SK-N-SH treated with all-trans-retinoic acid at 6 μM for 48 hours (cell line): ENCODE data around the gene PPP2R2C.

Source experiments
- ATAC-seq: fragments of 200-7000 bp; cut with Tn5 transposase; 3 replicates; pipeline ENCODE4 v1.9.1; 2020; ENCODE audit warnings: mild to moderate bottlenecking, moderate library complexity
- ARNTL ChIP-seq: fragments of 450-650 bp; formaldehyde crosslinking; IDR thresholded peaks from 2 replicates; pipeline ENCODE4 v1.5.0; 2020; ENCODE audit warnings: low read depth, mild to moderate bottlenecking, moderate library complexity, borderline replicate concordance
- BACH2 ChIP-seq: fragments of 250-450 bp; sonication (Bioruptor Pico); IDR thresholded peaks from 2 replicates; pipeline ENCODE4 v1.9.0; 2021; ENCODE audit warnings: mild to moderate bottlenecking, borderline replicate concordance
- CSDC2 ChIP-seq: fragments of 250-450 bp; sonication (Bioruptor Pico); IDR thresholded peaks from 2 replicates; pipeline ENCODE4 v1.5.0; 2020; ENCODE audit warnings: mild to moderate bottlenecking, moderate library complexity
- ESRRG ChIP-seq: fragments of 250-450 bp; sonication (Bioruptor Pico); IDR thresholded peaks from 2 replicates; pipeline ENCODE4 v1.6.1; 2021; ENCODE audit warnings: mild to moderate bottlenecking
- GLIS3 ChIP-seq: fragments of 250-450 bp; sonication (Bioruptor Pico); IDR thresholded peaks from 2 replicates; pipeline ENCODE4 v1.5.0; 2020; ENCODE audit warnings: mild to moderate bottlenecking, moderate library complexity
- ISL1 ChIP-seq: fragments of 250-450 bp; sonication (Bioruptor Pico); IDR thresholded peaks from 2 replicates; pipeline ENCODE4 v2.1.2; 2022; ENCODE audit warnings: mild to moderate bottlenecking, moderate library complexity
- OSR1 ChIP-seq: fragments of 250-450 bp; sonication (Bioruptor Pico); IDR thresholded peaks from 2 replicates; pipeline ENCODE4 v1.8.0; 2022; ENCODE audit warnings: moderate library complexity, mild to moderate bottlenecking, inconsistent platforms
- PPARA ChIP-seq: fragments of 250-450 bp; sonication (Bioruptor Pico); IDR thresholded peaks from 2 replicates; pipeline ENCODE4 v1.5.0; 2020; ENCODE audit warnings: mild to moderate bottlenecking, borderline replicate concordance
- RARB ChIP-seq: fragments of 250-450 bp; sonication (Bioruptor Pico); IDR thresholded peaks from 2 replicates; pipeline ENCODE4 v1.8.0; 2021; ENCODE audit warnings: mild to moderate bottlenecking, moderate library complexity
- SNAI2 ChIP-seq: fragments of 250-450 bp; sonication (Bioruptor Pico); IDR thresholded peaks from 2 replicates; pipeline ENCODE4 v1.5.0; 2020; ENCODE audit warnings: mild to moderate bottlenecking, moderate library complexity
- TCF4 ChIP-seq: fragments of 250-450 bp; sonication (Bioruptor Pico); IDR thresholded peaks from 2 replicates; pipeline ENCODE4 v1.8.0; 2021; ENCODE audit warnings: mild to moderate bottlenecking, moderate library complexity, borderline replicate concordance
- TOX ChIP-seq: fragments of 250-450 bp; sonication (Bioruptor Pico); IDR thresholded peaks from 2 replicates; pipeline ENCODE4 v1.8.0; 2021; ENCODE audit warnings: mild to moderate bottlenecking, moderate library complexity, borderline replicate concordance
- ZC3H10 ChIP-seq: fragments of 250-450 bp; sonication (Bioruptor Pico); IDR thresholded peaks from 2 replicates; pipeline ENCODE4 v1.5.1; 2021; ENCODE audit warnings: mild to moderate bottlenecking, moderate library complexity
- ZFP3 ChIP-seq: fragments of 250-450 bp; sonication (Bioruptor Pico); IDR thresholded peaks from 2 replicates; pipeline ENCODE4 v1.5.0; 2020; ENCODE audit warnings: mild to moderate bottlenecking, moderate library complexity
- ZFP30 ChIP-seq: fragments of 450-650 bp; formaldehyde crosslinking; IDR thresholded peaks from 2 replicates; pipeline ENCODE4 v1.5.0; 2022; ENCODE audit warnings: mild to moderate bottlenecking, moderate library complexity
- ZNF565 ChIP-seq: fragments of 450-650 bp; formaldehyde crosslinking; conservative IDR thresholded peaks from 2 replicates; pipeline ENCODE4 v1.5.0; 2020; ENCODE audit warnings: low read depth, mild to moderate bottlenecking, moderate library complexity
- ZNF8 ChIP-seq: fragments of 450-650 bp; formaldehyde crosslinking; IDR thresholded peaks from 2 replicates; pipeline ENCODE4 v1.5.0; 2020; ENCODE audit warnings: mild to moderate bottlenecking, moderate library complexity
- TF ChIP-seq, protein P1 (sequence below): fragments of 250-450 bp; sonication (Bioruptor Pico); IDR thresholded peaks from 2 replicates; pipeline ENCODE4 v1.5.1; 2021; ENCODE audit warnings: mild to moderate bottlenecking, moderate library complexity
- TF ChIP-seq, protein P2 (sequence below): fragments of 250-450 bp; sonication (Bioruptor Pico); IDR thresholded peaks from 2 replicates; pipeline ENCODE4 v1.8.0; 2020; ENCODE audit warnings: mild to moderate bottlenecking, moderate library complexity, borderline replicate concordance
- TF ChIP-seq, protein P3 (sequence below): fragments of 250-450 bp; sonication (Bioruptor Pico); IDR thresholded peaks from 2 replicates; pipeline ENCODE4 v1.8.0; 2021; ENCODE audit warnings: low read depth, mild to moderate bottlenecking, moderate library complexity, borderline replicate concordance
- TF ChIP-seq, protein P4 (sequence below): fragments of 250-450 bp; sonication (Bioruptor Pico); IDR thresholded peaks from 2 replicates; pipeline ENCODE4 v1.5.1; 2020; ENCODE audit warnings: low read depth, mild to moderate bottlenecking, moderate library complexity
- TF ChIP-seq, protein P5 (sequence below): fragments of 250-450 bp; sonication (Bioruptor Pico); IDR thresholded peaks from 2 replicates; pipeline ENCODE4 v1.5.0; 2020; ENCODE audit warnings: mild to moderate bottlenecking, moderate library complexity

Gene PPP2R2C

DNA sequence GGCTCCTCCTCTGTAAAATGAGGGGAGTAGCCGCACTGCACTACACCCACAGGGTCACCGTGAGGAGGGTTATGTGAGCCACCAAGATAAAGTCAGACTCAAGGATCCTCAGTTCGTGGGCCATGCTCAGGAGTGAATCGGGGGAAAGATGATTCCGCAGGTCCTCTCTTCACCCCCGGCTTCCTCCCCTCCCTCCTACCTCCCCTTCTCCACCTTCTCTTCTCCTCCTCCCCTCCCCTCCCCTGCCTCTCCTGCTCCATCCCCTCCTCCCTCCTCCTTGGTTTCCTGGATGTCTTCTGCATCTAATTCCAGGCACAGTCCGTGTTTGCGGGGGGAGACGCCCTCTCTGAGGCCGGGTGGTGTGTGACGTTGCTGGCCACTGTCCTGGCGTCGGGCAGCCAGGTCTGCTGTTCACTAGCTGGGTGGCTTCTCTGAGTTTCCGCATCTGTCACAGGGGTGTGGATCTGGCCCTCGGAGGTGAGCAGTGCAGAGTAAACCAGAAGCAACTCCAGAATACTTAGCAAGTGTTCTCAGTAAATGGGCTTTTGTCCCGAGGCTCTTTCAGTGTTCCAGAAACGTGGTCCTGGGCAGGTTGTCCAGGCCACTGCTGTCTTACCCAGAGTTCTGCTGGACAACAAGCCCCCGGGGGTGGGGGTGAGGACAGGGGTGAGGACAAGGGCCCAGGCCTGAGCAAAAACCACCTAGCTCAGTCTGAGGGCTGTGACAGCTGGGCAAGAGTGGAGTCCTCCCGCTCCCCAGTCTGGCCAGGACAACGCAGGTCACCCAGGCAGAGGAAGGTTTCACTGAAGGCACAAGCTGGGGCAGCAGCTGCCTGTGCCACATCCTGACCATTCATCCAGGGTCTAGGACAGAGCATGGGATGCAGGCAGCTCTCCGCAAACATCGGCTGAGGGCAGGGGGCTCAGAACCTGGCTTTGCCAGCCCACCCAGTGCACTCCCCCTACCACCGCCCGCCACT, 92.4 kb downstream of the PPP2R2C start:
- TF ChIP-seq BACH2 (CRISPR knock-in tag), result no peak
- TF ChIP-seq ARNTL (CRISPR knock-in tag), result no peak
- no peak for TF ChIP-seq RARB
- no peak for TF ChIP-seq TCF4
- no peak for TF ChIP-seq ESRRG (CRISPR knock-in tag)
- TF ChIP-seq TOX (CRISPR knock-in tag), result no peak
- TF ChIP-seq, protein P1, sequence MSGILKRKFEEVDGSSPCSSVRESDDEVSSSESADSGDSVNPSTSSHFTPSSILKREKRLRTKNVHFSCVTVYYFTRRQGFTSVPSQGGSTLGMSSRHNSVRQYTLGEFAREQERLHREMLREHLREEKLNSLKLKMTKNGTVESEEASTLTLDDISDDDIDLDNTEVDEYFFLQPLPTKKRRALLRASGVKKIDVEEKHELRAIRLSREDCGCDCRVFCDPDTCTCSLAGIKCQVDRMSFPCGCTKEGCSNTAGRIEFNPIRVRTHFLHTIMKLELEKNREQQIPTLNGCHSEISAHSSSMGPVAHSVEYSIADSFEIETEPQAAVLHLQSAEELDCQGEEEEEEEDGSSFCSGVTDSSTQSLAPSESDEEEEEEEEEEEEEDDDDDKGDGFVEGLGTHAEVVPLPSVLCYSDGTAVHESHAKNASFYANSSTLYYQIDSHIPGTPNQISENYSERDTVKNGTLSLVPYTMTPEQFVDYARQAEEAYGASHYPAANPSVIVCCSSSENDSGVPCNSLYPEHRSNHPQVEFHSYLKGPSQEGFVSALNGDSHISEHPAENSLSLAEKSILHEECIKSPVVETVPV, result no peak
- TF ChIP-seq GLIS3 (CRISPR knock-in tag), result no peak
- no peak for TF ChIP-seq SNAI2 (CRISPR knock-in tag)
- TF ChIP-seq, protein P2, sequence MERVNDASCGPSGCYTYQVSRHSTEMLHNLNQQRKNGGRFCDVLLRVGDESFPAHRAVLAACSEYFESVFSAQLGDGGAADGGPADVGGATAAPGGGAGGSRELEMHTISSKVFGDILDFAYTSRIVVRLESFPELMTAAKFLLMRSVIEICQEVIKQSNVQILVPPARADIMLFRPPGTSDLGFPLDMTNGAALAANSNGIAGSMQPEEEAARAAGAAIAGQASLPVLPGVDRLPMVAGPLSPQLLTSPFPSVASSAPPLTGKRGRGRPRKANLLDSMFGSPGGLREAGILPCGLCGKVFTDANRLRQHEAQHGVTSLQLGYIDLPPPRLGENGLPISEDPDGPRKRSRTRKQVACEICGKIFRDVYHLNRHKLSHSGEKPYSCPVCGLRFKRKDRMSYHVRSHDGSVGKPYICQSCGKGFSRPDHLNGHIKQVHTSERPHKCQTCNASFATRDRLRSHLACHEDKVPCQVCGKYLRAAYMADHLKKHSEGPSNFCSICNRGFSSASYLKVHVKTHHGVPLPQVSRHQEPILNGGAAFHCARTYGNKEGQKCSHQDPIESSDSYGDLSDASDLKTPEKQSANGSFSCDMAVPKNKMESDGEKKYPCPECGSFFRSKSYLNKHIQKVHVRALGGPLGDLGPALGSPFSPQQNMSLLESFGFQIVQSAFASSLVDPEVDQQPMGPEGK (CRISPR knock-in tag), result no peak
- TF ChIP-seq ZC3H10, result no peak
- no peak for TF ChIP-seq OSR1 (CRISPR knock-in tag)
- TF ChIP-seq, protein P3, sequence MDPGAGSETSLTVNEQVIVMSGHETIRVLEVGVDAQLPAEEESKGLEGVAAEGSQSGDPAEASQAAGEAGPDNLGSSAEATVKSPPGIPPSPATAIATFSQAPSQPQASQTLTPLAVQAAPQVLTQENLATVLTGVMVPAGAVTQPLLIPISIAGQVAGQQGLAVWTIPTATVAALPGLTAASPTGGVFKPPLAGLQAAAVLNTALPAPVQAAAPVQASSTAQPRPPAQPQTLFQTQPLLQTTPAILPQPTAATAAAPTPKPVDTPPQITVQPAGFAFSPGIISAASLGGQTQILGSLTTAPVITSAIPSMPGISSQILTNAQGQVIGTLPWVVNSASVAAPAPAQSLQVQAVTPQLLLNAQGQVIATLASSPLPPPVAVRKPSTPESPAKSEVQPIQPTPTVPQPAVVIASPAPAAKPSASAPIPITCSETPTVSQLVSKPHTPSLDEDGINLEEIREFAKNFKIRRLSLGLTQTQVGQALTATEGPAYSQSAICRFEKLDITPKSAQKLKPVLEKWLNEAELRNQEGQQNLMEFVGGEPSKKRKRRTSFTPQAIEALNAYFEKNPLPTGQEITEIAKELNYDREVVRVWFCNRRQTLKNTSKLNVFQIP (CRISPR knock-in tag), result no peak
- no peak for TF ChIP-seq CSDC2 (CRISPR knock-in tag)
- TF ChIP-seq, protein P4, sequence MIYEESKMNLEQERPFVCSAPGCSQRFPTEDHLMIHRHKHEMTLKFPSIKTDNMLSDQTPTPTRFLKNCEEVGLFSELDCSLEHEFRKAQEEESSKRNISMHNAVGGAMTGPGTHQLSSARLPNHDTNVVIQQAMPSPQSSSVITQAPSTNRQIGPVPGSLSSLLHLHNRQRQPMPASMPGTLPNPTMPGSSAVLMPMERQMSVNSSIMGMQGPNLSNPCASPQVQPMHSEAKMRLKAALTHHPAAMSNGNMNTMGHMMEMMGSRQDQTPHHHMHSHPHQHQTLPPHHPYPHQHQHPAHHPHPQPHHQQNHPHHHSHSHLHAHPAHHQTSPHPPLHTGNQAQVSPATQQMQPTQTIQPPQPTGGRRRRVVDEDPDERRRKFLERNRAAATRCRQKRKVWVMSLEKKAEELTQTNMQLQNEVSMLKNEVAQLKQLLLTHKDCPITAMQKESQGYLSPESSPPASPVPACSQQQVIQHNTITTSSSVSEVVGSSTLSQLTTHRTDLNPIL, result no peak
- no peak for TF ChIP-seq ZFP30 (CRISPR knock-in tag)
- TF ChIP-seq ZNF565 (CRISPR knock-in tag), result no peak
- no peak for TF ChIP-seq PPARA (CRISPR knock-in tag)
- TF ChIP-seq, protein P5, sequence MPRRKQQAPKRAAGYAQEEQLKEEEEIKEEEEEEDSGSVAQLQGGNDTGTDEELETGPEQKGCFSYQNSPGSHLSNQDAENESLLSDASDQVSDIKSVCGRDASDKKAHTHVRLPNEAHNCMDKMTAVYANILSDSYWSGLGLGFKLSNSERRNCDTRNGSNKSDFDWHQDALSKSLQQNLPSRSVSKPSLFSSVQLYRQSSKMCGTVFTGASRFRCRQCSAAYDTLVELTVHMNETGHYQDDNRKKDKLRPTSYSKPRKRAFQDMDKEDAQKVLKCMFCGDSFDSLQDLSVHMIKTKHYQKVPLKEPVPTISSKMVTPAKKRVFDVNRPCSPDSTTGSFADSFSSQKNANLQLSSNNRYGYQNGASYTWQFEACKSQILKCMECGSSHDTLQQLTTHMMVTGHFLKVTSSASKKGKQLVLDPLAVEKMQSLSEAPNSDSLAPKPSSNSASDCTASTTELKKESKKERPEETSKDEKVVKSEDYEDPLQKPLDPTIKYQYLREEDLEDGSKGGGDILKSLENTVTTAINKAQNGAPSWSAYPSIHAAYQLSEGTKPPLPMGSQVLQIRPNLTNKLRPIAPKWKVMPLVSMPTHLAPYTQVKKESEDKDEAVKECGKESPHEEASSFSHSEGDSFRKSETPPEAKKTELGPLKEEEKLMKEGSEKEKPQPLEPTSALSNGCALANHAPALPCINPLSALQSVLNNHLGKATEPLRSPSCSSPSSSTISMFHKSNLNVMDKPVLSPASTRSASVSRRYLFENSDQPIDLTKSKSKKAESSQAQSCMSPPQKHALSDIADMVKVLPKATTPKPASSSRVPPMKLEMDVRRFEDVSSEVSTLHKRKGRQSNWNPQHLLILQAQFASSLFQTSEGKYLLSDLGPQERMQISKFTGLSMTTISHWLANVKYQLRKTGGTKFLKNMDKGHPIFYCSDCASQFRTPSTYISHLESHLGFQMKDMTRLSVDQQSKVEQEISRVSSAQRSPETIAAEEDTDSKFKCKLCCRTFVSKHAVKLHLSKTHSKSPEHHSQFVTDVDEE (CRISPR knock-in tag), result no peak
- no peak for TF ChIP-seq ZNF8
- ATAC-seq, result no peak

DNA sequence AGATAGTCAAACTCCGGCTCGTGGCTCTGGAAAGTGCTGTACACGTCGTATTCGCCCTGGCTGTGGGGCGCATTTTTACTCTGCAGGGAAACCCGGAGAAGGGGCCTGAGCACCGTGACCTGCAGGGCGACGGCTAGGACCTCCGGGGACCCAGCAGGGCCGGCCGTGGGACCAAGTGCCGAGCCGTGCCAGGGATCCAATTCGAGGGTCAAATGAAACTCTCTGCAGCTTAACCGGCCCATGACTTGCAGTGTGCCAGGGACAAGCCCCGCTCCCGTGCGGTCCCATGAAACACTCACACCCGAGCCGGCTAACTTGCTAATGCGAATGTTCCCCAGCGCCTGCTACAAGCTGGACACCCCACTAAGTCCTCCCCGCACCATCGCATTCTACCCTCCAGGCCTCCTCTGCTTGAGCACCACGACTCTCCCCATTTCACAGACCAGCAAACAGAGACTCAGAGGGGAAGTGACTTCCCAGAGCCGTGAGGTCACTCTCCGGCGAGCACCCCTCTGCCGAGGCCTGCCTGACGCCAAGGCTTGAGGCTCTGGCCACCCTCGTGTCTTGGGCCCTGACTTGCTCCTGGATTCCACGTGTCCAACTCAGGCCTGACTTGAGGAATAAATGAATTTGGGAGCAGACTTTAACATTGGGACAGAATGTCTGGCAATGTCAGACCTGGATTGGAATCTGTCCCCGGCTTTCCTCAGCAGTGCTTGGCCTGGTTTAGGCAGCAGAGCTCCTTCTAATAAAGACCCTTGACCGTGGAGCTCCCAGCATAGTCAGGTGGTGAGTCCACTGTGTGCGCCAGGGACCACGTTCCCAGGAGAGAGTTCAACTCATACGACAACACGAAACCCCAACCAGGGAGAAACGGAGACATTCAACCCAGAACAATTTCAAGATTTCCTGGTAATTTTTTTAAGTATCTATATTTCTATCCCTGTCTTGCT, 93.6 kb downstream of the PPP2R2C start:
- ATAC-seq, result no peak
- TF ChIP-seq, protein P2 (CRISPR knock-in tag), result no peak
- no peak for TF ChIP-seq ZC3H10
- TF ChIP-seq ZNF8, result no peak
- TF ChIP-seq TOX (CRISPR knock-in tag), result no peak
- TF ChIP-seq, protein P4, result no peak
- no peak for TF ChIP-seq ZFP3 (CRISPR knock-in tag)
- TF ChIP-seq ISL1, result no peak
- TF ChIP-seq CSDC2 (CRISPR knock-in tag), result no peak
- TF ChIP-seq ZFP30 (CRISPR knock-in tag), result no peak
- TF ChIP-seq GLIS3 (CRISPR knock-in tag), result no peak
